HG03108 (cell line): ENCODE data around the gene NT5C1A.

Source experiments
- ATAC-seq: cut with Tn5 transposase; IDR thresholded peaks from one replicate; pipeline ENCODE4 v1.9.1; 2021; ENCODE audit warnings: moderate library complexity; ENCODE audit not compliant: unreplicated experiment

The NT5C1A gene

DNA sequence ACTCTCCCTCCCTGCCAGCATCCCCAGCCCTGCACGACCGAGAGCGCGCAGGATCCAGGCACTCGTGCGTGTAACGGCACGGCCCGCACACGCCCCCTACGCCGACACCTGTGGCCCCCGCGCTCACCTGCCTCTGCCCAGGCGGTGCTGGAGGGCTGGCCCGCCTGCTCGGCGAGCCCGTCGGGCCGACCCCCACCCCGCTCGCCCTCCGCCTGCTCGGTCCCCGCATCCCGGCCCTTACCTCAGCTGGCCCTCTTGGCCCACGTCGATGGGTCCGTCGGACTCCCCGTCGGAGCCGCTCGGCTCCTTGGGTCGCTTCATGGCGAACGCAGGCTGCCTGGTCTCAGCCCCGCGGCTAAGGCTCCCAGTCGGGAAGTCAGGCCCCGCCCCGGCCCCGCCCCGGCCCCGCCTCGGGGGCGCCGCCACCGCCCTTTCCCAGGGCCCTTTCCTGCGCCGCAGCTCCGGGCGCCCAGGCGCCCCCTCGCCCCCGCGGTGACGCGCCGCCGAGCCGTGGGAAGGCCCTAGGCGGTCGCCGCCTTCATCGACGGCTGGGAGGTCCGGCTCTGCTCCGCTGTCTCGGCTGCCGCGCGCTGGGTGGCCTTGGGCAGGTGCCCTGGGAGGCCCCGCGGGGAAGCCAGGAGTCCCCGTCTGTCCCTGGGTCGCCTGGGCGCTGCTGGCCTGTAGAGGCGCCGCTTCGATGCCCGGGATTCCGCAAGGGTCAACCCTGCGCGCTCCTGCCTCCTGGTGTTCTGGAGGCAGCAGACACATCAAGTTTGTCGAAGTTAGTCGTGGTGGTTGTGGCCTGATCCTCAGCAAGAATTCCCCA lies 32.4 kb downstream of the NT5C1A start, which contains the start of gene HEYL:
Gene HEYL, minus strand, starts transcription at position 339 of the 826 bp plus-strand sequence. Its CDS starts 18 bp downstream, at position 321.
- ATAC-seq: no peak

DNA sequence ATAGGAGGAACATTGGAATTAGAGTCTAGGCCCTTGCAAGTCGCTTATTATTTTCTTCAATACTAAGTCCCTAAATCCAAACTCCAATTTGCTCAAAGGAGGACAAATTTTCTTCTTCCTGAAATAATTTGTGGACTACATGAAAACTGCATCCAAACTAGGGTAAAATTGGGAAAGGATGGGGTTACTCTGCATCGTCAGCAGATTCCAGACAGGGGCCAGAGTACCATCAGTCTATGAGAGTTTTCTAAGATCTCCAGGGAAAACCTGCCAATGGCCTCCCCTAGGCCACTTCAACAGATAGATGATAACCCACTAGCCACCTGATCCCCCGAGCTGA lies 33.0 kb downstream of the NT5C1A start:
- no peak for ATAC-seq

DNA sequence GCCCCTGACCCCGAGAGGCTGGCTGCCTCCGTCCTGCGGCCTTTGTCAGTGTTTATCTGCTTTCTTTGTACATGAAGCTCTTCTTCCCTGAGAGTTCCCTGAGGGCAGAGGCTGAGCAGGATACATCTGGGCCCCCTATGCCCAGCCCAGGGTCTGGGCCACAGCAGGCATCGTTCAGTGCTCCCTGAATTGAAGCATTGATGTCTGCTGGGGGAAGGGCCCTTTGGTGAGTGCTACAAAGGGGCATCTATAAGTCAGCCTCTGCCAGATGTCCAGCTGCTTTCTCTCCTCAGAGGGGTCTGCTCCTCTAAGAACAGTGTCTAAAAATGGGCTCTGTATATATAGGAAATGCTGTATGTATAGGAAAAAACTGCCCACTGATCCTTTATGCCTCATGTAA lies 34.5 kb downstream of the NT5C1A start:
- no peak for ATAC-seq

DNA sequence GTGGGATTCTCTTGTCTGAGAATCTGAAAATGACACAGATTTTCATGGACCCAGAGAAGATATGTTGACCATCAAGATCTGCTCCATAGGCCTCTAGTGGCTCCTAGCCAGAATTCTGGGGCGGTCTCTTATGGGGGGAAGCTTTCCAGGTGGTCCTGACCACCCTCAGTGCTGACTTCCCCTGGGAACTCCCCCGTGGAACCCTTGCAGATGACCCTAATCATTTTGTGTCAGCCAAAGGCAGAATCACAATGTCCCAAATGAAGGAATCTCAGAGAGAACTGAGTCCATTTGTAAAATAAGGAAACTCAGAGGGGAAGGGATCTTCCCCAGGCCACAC lies 36.1 kb downstream of the NT5C1A start:
- no peak for ATAC-seq

DNA sequence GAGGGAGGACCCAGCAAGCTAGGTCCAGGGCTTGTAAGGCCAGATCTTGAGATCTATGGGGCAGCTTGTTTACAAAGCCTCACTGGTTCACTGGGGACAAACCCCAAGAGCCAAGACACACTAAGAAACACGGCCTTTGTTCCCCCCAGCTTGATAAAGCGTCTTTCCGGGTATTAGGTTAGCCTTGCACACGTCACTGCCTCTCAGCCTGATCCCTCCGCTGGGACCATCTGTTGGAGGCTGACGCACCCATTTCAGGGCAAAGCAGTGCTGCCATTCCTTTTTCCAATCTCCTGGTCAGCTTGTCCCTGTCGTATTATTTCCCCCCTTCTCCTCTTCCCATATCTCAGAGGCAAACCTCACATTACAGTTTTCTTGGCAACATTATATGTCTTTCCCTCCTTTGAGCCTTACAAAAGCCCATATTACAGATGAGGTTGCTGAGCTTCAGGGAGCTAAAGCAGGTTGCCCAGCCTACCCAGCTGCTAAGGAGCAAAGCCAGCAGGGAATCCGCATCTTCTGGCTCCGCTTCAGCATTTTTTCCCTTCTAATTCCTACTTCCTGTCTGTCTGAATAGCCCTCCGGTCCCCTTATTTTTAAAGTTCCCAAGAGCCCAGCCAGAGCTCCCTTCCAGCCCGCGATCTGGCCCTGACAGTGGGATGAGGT lies 36.6 kb downstream of the NT5C1A start:
- no peak for ATAC-seq

DNA sequence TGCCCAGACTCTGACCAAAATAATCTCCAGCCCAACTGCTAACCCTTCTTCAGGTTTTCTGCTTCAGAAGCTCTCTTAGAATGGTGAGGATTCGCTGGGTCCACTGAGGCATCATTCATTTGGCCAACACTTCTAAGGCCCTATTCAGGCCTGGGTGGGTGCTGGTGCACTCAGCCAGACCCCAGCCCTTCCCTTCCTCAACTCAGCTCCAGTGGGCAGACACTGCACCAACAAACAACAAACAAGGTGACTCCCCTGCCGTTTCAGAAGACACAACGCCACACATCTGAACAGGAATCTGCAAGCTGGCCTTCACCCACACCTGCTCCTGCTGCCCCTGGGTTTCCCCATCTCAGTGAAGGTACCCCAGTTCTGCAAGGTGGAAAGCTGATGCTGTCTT lies 38.5 kb downstream of the NT5C1A start:
- ATAC-seq: no peak

DNA sequence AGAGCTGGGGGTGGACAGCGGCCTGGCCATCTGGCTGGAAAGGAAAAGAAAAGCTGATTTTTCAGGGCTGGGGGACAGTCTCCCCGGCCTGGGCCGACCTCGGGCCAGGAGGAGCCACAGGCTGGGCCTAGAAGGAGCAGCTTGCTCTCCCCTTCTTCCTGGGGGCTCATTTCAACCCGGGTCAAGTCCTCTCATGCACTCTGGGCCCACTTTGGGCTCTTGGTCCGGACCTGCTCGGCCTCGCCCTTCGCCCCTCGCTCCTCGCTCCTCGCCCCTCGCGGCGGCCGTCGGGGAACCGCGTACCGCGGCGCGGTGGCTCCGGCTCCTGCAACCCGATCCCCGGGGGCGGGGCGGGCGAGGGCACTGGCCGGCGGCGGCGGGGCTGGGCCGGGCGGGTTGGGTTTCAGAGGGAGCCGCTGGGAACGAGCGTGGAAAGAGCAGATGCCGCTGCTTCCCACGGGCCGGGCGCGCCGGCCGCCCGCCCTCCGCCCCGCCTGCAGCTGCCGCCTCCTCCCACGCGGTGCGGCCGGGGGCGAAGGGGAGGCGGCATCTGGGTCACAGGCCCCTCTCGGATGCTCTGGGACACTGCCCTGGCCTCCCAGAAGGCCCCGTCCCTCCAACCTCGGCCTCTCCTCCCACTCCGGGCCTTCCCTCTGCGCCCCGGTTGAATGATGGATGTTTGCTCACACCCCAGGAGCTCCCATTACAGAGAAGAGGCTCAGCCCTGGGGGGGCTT lies 39.1 kb downstream of the NT5C1A start:
- no peak for ATAC-seq

DNA sequence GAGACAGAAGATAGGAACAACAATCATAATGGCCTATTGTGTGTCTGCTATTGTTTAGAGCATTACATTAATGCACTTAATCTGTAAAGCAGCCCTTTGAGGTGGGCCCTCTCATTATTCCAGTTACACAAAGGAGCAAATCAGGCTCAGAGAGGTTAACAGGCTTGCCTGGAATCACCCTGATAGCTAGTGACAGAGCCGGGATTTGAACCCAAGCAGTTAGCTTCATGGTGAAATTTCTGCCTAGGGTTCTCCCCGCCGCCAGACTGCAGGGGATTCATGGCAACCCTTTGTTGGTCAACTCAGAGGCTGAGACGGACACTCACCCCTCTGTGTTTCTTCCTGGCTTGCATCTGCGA lies 39.6 kb downstream of the NT5C1A start:
- no peak for ATAC-seq

DNA sequence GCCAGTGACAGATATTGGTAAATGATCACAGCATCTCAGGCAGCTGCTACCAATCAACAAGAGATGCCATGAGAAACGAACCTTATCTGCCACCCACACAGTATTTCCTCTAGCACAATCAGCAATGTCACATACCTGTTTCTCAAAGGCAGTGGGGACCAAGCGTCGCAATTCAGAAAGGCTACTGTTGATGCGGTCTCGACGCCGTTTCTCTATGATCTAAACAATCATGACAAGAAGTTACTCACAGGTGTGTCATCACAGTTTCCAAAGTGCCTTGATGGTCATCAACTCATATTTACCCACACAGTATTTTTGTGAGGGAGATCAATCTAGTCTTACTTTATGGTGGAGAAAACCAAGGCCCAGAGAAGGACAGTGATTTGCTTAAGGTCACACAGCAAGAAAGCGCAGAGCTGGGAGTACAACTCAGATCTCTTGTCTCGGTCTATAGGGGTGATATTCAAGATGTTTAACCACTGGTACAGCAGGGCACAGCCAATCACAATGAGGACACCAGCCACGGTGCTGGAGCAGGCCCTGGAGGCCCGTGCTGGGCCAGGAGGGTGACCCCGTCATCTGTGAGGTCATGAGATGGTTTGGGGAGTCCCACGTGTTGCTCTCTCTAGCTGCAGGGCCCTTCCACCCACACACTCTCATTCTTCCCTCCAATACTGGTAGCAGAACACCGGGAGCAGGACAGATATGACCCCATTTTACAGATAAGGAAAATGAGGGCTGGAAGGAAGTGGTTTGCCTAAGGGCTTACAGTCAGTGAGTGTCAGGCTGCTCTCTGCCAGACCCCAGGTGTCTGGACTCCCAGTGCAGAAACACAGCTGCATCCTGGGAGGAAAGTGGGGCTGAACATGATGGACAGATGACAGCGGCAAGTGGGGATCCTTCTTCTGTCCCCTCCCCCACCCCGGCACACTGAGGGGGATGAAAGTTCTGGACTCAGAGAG lies 40.3 kb downstream of the NT5C1A start:
- no peak for ATAC-seq

DNA sequence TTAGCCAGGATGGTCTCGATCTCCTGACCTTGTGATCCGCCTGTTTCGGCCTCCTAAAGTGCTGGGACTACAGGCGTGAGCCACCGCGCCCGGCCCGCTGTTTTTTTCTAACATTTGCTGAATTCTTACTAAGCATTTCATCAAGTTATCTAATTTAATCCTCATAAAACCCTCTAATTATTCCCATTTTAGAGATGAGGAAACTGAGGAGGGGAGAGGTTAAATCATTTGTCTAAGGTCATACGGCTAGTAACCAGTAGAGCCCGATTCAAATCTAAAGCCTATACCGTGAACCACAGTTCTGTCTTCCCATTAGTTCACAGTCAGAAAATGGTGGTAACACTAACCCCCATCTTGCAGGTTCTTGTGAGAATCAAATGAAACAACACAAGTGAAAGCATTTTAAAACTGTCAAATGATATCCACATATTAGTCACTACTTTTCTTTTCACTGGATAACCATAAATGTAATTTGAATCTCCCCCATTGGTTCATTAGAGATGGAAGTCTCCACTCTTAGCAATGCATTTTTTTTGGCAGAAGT lies 43.0 kb downstream of the NT5C1A start:
- ATAC-seq: no peak

DNA sequence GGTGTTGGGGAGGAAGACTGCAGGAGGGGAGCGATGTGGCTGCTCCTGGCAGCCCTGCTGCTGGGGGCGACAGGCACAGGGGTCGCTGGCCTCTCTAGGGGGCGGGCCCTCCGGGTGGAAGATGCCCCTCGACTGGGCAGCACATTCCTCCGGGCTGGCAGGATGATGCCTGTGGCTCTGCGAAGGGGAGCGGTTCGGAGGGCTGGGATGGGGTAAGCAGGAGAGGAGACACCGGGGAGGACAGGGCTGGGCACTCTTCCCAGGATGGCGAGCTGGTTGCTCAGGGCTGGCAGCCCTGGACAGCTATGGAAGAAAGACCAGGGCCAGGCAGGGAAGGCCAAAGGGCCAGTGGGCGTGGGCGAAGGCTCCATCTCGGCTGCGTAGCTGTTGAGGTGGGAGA lies 45.3 kb downstream of the NT5C1A start:
- no peak for ATAC-seq

DNA sequence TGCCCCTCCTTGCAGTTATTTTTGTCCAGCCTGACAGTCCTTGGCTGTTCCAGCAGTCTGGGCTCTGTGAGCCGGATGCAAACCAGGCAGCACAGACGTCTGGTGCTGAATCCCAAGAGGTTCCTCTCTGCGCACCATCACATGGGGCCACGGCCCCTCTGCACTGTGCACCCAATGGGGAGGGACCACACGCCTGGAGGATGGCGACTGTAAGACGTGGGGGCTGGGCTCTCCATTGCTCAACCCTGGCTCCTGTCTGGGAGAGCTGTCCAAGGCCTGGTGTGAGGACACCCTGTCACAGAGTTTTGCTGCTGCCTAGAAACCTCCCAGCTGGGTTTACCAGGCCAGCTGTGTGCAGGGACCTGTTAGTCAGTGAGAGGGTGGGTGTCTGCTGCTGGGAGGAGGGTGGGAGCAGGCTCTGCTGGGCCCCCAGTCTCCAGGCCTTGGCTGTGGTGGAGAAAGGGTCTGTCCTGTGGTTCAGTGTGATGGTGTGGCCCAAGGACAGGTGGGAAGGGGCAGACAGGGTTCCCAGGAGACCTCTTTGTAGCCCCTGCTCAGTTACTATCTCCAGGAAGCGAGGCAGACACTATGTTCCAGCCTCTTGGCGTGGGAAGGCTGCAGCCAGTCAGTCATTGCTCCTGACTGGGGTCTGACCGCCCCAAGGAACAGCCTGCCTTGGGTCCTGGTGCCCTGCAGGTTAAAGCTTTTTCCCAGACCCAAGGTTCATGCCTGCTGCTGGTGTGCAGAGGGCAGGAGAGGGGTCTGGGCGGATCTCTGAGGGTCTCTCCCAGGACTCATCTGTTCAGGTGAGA lies 46.2 kb downstream of the NT5C1A start:
- ATAC-seq: no peak

DNA sequence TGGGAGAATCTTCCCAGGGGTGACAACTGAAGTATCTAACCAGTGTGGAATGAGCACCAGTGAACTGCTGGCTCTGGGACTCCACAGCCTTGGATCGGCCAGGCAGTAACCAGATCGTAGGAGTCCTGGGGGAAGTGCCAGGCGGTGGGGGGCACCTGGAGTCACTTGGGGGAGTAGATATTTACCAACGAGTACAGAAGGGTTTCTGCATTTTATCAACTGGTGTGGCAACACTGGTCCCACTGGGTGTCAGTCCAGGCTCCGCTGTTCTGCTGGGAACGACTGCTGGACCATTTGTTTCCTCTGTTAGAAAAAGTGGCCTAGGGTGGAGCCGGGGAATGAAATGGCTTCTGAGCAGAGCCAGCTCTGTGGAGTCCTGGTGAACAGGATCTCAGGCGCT lies 46.9 kb downstream of the NT5C1A start:
- ATAC-seq: no peak

DNA sequence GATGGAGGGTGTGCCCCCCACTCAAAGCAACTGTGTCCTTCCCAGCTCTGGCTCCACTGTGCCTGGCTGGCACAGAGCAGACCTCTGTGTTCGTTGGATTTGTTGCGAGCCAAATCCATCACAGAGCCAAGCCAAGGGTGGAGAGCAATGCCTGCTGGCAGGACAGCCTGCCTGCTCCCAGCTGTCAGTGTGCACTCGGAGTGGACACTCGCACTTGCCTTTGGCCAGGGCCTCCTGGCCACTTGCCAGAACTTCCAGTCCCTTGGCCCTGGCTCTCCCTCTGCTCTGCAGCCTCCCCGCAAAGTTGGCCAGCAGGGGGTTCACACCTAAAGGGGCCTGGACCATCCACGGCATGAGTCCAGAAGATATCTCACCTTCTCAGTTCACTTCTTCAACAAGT lies 48.9 kb downstream of the NT5C1A start:
- ATAC-seq: no peak

DNA sequence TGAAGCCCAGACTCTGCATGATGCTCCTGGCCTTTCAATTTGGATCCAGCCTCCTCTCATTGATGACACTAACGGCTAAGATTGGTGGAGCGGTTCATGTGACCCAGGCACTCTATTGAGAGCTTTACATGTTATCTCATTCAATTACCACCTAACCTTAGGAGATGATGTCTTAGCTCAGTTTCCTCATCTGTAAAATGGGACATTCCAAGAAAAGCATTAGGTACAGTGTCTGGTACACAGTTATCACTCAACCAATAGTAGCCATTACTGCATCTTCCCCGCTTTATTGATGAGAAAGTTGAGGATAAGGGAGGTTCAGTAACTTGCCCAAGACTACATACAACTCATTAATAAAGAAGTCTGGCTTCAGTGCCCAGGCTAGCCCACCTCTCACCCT lies 49.5 kb downstream of the NT5C1A start:
- no peak for ATAC-seq

DNA sequence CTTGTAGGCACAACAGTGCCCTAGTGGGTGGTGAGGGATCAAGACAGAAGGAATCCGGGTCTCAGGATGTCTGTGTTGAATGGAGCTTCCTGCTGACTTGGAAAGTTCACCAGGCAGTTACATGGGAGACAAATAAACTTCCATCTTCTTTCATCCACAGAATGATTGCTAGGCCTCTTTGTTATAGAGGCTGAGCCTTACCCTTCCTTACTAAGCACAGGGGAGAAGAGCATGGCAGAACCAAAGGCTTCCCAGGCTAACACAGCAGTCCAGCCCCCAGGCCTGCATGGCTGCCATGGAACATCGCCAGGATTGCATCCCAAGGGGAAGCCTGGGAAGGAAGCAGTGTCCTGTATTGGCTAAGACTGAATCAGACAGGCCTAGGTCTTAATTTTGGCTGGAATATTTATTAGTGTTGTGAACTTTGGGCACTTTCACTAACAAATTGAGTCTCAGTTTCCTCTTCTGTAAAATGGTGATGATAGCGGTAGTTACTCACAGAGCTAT lies 51.2 kb downstream of the NT5C1A start:
- no peak for ATAC-seq

DNA sequence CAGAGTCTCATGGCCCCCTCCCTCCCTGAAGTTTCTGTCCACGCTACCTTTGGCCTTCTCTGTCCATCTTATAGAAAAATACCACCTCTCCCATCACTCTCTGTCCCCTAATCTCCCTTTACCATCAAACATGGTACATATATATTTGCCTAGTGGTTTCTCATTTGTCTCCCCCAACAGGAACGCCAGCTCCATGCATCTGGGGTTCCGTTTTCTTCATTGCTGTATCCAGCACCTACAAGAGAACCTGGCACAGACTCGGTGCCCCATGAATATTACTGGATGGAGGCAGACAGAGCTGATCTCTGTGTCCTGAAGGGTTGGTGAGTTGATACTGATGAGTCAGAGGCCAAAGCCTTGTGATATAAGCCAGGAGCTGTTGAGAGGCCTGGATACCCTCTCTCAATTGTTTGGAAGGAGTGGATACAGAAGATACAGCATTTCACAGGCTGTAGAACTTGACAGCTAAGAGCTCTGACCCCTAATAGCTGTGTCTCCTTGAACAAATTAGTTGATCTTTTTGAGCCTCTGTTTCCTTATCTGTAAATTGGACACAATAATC lies 54.3 kb downstream of the NT5C1A start:
- no peak for ATAC-seq

DNA sequence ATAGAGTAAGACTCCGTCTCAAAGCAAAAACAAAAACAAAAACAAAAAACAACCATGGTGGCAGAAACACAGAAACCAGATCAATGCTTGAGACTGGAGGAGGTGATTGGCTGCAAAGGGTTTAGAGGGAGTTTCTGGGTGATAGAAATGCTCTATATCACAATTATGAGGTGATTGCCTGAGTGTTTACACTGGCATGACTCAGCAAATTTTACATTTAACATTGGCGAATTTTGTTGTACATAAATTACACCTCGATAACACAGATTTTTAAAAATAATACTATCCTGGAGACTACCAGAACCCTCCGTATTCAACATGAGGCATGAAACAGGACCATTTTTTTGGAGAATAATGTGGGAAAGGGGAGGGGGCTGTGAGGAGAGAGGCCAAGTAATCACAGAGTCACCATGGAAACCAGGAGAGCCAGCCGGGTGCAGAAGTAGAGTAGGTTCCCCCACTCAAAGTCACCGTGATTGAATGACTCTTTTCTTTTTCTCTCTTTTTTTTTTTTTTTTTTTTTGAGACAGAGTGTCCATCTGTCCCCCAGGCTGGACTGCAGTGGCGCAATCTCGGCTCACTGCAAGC lies 56.7 kb downstream of the NT5C1A start:
- no peak for ATAC-seq

DNA sequence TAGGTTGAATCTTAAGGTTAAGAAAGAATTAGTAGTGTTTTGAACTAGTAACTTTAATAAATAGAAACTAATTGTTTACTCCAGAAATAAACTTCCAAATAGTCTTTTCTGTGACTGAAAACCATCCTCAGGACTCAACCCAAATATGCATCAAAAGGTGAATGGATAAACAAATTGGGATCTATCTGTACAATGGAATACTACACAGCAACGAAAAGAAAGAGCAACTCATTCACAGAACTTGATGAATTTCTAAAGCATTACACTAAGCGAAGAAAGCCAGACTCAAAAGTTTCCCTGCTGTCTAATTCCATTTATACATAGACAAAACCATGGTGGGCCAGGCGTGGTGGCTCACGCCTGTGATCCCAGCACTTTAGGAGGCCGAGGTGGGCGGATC lies 57.4 kb downstream of the NT5C1A start:
- ATAC-seq: no peak
